Measurements from ENCODE around the gene NFKBIB.

The NFKBIB gene

DNA sequence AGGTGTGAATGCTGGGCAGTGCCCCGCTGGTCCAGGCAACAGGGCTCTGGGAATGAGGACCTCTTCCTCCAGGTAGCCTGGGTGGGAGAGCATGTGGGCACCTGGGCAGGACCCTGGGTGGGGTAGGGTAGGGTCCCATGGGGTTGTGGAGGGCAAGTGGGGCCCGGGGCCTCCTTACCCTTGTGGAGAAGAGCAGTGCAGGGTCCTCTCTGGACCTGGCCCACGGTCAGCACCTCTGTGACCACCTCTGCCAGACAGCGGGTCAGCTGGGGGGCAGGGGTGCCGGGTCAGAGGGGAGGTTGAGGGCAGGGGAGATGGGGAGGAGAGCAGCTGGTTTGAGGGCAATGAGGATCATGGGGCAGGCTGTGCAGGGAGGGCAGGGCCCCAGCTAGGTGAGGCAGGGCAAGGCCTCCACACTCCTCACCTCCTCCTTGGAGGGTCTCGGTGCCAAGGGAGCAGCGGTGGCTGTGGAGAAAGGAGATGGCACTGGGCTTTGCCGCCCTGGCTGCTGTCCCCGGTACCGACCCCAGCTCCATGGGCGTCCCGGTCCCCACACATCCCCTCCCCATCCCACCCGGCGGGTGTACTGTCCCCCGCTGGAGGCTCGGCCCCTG lies 11.7 kb downstream of the NFKBIB start:
- no peak overlapping the region for H2AFZ ChIP-seq (ENCODE audit: low read depth, low read length, severe bottlenecking)
- H3K36me3 ChIP-seq (ENCODE audit: low read length): no peaks in the 10 kb centered on the region
- no peak overlapping the region for H3K4me3 ChIP-seq (ENCODE audit: insufficient read depth, low read length, poor library complexity, severe bottlenecking)
- no peak overlapping the region for H3K27ac ChIP-seq (ENCODE audit: low read depth, low read length)
- no peak overlapping the region for H3K4me2 ChIP-seq (ENCODE audit: low read depth, low read length, poor library complexity, severe bottlenecking)
- H3F3A ChIP-seq (ENCODE audit: insufficient read depth): no peaks in the 10 kb centered on the region
- H4K20me1 ChIP-seq (ENCODE audit: low read depth, low read length): no peaks in the 10 kb centered on the region
- no peaks in the 10 kb centered on the region for H3K9me2 ChIP-seq (replicated peaks; ENCODE audit: insufficient read depth, low read length)
- H3K27me3 ChIP-seq (ENCODE audit: low read length): no peaks in the 10 kb centered on the region
- H3K79me2 ChIP-seq (ENCODE audit: insufficient read depth, low read length): no peaks in the 10 kb centered on the region
- H3K9ac ChIP-seq (ENCODE audit: low read length): no peak overlapping the region
- no peaks in the 10 kb centered on the region for H3K9me3 ChIP-seq (ENCODE audit: insufficient read depth, low read length)
- TF ChIP-seq, protein P1, sequence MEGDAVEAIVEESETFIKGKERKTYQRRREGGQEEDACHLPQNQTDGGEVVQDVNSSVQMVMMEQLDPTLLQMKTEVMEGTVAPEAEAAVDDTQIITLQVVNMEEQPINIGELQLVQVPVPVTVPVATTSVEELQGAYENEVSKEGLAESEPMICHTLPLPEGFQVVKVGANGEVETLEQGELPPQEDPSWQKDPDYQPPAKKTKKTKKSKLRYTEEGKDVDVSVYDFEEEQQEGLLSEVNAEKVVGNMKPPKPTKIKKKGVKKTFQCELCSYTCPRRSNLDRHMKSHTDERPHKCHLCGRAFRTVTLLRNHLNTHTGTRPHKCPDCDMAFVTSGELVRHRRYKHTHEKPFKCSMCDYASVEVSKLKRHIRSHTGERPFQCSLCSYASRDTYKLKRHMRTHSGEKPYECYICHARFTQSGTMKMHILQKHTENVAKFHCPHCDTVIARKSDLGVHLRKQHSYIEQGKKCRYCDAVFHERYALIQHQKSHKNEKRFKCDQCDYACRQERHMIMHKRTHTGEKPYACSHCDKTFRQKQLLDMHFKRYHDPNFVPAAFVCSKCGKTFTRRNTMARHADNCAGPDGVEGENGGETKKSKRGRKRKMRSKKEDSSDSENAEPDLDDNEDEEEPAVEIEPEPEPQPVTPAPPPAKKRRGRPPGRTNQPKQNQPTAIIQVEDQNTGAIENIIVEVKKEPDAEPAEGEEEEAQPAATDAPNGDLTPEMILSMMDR (IDR thresholded peaks at IDR 0.05; ENCODE audit: insufficient read depth, low read length, poor library complexity, severe bottlenecking): no peak
- no peak for TF ChIP-seq EZH2phosphoT487 (conservative IDR thresholded peaks at IDR 0.05; ENCODE audit: low read length)

DNA sequence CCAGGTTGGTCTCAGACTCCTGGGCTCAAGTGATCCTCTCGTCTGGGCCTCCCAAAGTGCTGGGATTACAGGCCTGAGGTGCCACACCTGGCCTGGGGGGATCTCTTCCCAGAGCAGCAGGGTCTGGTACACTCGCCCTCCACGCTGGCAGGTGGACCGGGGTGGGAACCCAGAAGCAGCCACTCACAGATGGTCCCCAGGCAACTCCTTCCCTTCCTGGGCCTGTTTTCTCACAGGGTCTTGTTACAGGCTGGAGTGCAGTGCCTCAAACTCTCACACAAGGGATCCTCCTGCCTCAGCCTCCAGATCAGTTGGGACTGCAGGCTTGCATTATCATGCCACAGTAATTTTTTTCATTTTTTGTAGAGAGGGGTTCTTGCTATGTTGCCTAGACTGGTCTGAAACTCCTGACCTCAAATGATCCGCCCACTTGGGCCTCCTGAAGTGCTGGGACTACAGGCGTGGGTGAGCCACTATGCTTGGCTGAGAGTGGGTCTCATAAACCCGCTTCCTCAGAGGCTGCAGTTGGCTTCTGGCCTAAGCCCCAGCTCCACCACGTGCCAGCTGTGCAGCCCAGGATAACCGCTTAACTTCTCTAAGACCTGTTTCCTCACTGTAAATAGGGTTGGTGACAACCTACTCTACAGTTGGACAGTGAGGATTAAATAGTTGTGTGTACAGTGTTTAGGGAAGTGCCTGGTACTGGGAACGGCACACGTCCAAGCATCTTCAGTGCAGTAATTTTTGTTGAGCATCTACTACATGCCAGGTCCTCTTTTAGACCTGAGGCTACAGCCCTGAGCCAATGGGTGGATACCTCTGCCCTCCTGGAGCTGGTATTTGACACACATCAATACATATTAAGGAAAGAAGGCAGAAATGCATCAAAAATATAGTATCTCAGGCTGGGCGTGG lies 13.1 kb downstream of the NFKBIB start:
- H3K79me2 ChIP-seq (ENCODE audit: insufficient read depth, low read length): no peaks in the 10 kb centered on the region
- no peak overlapping the region for H2AFZ ChIP-seq (ENCODE audit: low read depth, low read length, severe bottlenecking)
- no peaks in the 10 kb centered on the region for H3K9me3 ChIP-seq (ENCODE audit: insufficient read depth, low read length)
- H3K9me2 ChIP-seq (replicated peaks; ENCODE audit: insufficient read depth, low read length): no peaks in the 10 kb centered on the region
- TF ChIP-seq EZH2phosphoT487 (conservative IDR thresholded peaks at IDR 0.05; ENCODE audit: low read length): no peak
- TF ChIP-seq, protein P1 (IDR thresholded peaks at IDR 0.05; ENCODE audit: insufficient read depth, low read length, poor library complexity, severe bottlenecking): no peak
- no peaks in the 10 kb centered on the region for H3K36me3 ChIP-seq (ENCODE audit: low read length)
- H4K20me1 ChIP-seq (ENCODE audit: low read depth, low read length): no peaks in the 10 kb centered on the region
- no peak overlapping the region for H3K27ac ChIP-seq (ENCODE audit: low read depth, low read length)
- H3K9ac ChIP-seq (ENCODE audit: low read length): no peak overlapping the region
- H3K27me3 ChIP-seq (ENCODE audit: low read length): no peaks in the 10 kb centered on the region
- H3F3A ChIP-seq (ENCODE audit: insufficient read depth): no peaks in the 10 kb centered on the region
- no peak overlapping the region for H3K4me2 ChIP-seq (ENCODE audit: low read depth, low read length, poor library complexity, severe bottlenecking)
- H3K4me3 ChIP-seq (ENCODE audit: insufficient read depth, low read length, poor library complexity, severe bottlenecking): no peak overlapping the region

DNA sequence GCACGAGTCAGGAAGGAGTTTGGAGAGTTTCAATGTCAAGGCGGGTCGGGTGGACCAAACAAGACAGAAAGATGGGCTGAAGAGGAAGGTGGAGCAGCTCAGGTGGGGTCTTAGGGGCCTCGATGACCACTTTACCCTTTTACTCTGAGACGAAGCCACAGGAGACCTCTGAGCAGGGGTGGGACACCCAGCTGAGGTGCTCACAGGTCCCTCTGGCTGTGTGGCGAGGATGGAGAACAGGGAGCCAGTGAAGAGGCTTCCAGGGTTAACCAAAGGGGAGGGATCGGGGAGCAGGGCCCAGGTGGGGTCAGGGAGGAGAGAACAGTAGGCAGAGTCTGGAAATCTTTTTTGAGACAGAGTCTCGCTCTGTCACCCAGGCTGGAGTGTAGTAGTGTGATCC lies 14.2 kb downstream of the NFKBIB start:
- Histone ChIP-seq H4K20me1 (ENCODE audit: low read depth, low read length) (no peaks in the 10 kb centered on the region), H3F3A (ENCODE audit: insufficient read depth) (no peaks in the 10 kb centered on the region), H3K9me3 (ENCODE audit: insufficient read depth, low read length) (no peaks in the 10 kb centered on the region), H3K79me2 (ENCODE audit: insufficient read depth, low read length) (no peaks in the 10 kb centered on the region), H3K4me3 (ENCODE audit: insufficient read depth, low read length, poor library complexity, severe bottlenecking) (no peak overlapping the region), H3K27me3 (ENCODE audit: low read length) (no peaks in the 10 kb centered on the region), H3K27ac (ENCODE audit: low read depth, low read length) (no peak overlapping the region), H3K36me3 (ENCODE audit: low read length) (no peaks in the 10 kb centered on the region), H2AFZ (ENCODE audit: low read depth, low read length, severe bottlenecking) (no peak overlapping the region), H3K9ac (ENCODE audit: low read length) (no peak overlapping the region), H3K9me2 (replicated peaks; ENCODE audit: insufficient read depth, low read length) (no peaks in the 10 kb centered on the region), H3K4me2 (ENCODE audit: low read depth, low read length, poor library complexity, severe bottlenecking) (no peak overlapping the region)
- TF ChIP-seq, protein P1 (IDR thresholded peaks at IDR 0.05; ENCODE audit: insufficient read depth, low read length, poor library complexity, severe bottlenecking): no peak
- no peak for TF ChIP-seq EZH2phosphoT487 (conservative IDR thresholded peaks at IDR 0.05; ENCODE audit: low read length)

Data from SU-DHL-6 (cell line).